SK-N-SH treated with all-trans-retinoic acid at 6 μM for 48 hours (cell line): ENCODE data around the gene NPC1L1.
A peak's percentile ranks its signal among the peaks of the same experiment; 100 is the strongest.

Experiments
- ATAC-seq: fragments of 200-7000 bp; cut with Tn5 transposase; 3 replicates; pipeline ENCODE4 v1.9.1; 2020; ENCODE audit warnings: mild to moderate bottlenecking, moderate library complexity
- BACH2 ChIP-seq: fragments of 250-450 bp; sonication (Bioruptor Pico); IDR thresholded peaks from 2 replicates; pipeline ENCODE4 v1.9.0; 2021; ENCODE audit warnings: mild to moderate bottlenecking, borderline replicate concordance
- CREB5 ChIP-seq: fragments of 250-450 bp; sonication (Bioruptor Pico); IDR thresholded peaks from 2 replicates; pipeline ENCODE4 v1.5.1; 2020; ENCODE audit warnings: low read depth, mild to moderate bottlenecking, moderate library complexity
- CSDC2 ChIP-seq: fragments of 250-450 bp; sonication (Bioruptor Pico); IDR thresholded peaks from 2 replicates; pipeline ENCODE4 v1.5.0; 2020; ENCODE audit warnings: mild to moderate bottlenecking, moderate library complexity
- ESRRG ChIP-seq: fragments of 250-450 bp; sonication (Bioruptor Pico); IDR thresholded peaks from 2 replicates; pipeline ENCODE4 v1.6.1; 2021; ENCODE audit warnings: mild to moderate bottlenecking
- GLIS3 ChIP-seq: fragments of 250-450 bp; sonication (Bioruptor Pico); IDR thresholded peaks from 2 replicates; pipeline ENCODE4 v1.5.0; 2020; ENCODE audit warnings: mild to moderate bottlenecking, moderate library complexity
- ISL1 ChIP-seq: fragments of 250-450 bp; sonication (Bioruptor Pico); IDR thresholded peaks from 2 replicates; pipeline ENCODE4 v2.1.2; 2022; ENCODE audit warnings: mild to moderate bottlenecking, moderate library complexity
- POU6F1 ChIP-seq: fragments of 250-450 bp; sonication (Bioruptor Pico); IDR thresholded peaks from 2 replicates; pipeline ENCODE4 v1.8.0; 2021; ENCODE audit warnings: low read depth, mild to moderate bottlenecking, moderate library complexity, borderline replicate concordance
- PPARA ChIP-seq: fragments of 250-450 bp; sonication (Bioruptor Pico); IDR thresholded peaks from 2 replicates; pipeline ENCODE4 v1.5.0; 2020; ENCODE audit warnings: mild to moderate bottlenecking, borderline replicate concordance
- RARB ChIP-seq: fragments of 250-450 bp; sonication (Bioruptor Pico); IDR thresholded peaks from 2 replicates; pipeline ENCODE4 v1.8.0; 2021; ENCODE audit warnings: mild to moderate bottlenecking, moderate library complexity
- SNAI2 ChIP-seq: fragments of 250-450 bp; sonication (Bioruptor Pico); IDR thresholded peaks from 2 replicates; pipeline ENCODE4 v1.5.0; 2020; ENCODE audit warnings: mild to moderate bottlenecking, moderate library complexity
- TCF4 ChIP-seq: fragments of 250-450 bp; sonication (Bioruptor Pico); IDR thresholded peaks from 2 replicates; pipeline ENCODE4 v1.8.0; 2021; ENCODE audit warnings: mild to moderate bottlenecking, moderate library complexity, borderline replicate concordance
- TOX ChIP-seq: fragments of 250-450 bp; sonication (Bioruptor Pico); IDR thresholded peaks from 2 replicates; pipeline ENCODE4 v1.8.0; 2021; ENCODE audit warnings: mild to moderate bottlenecking, moderate library complexity, borderline replicate concordance
- ZC3H10 ChIP-seq: fragments of 250-450 bp; sonication (Bioruptor Pico); IDR thresholded peaks from 2 replicates; pipeline ENCODE4 v1.5.1; 2021; ENCODE audit warnings: mild to moderate bottlenecking, moderate library complexity
- ZFP3 ChIP-seq: fragments of 250-450 bp; sonication (Bioruptor Pico); IDR thresholded peaks from 2 replicates; pipeline ENCODE4 v1.5.0; 2020; ENCODE audit warnings: mild to moderate bottlenecking, moderate library complexity
- ZFP30 ChIP-seq: fragments of 450-650 bp; formaldehyde crosslinking; IDR thresholded peaks from 2 replicates; pipeline ENCODE4 v1.5.0; 2022; ENCODE audit warnings: mild to moderate bottlenecking, moderate library complexity
- ZNF565 ChIP-seq: fragments of 450-650 bp; formaldehyde crosslinking; conservative IDR thresholded peaks from 2 replicates; pipeline ENCODE4 v1.5.0; 2020; ENCODE audit warnings: low read depth, mild to moderate bottlenecking, moderate library complexity
- ZNF8 ChIP-seq: fragments of 450-650 bp; formaldehyde crosslinking; IDR thresholded peaks from 2 replicates; pipeline ENCODE4 v1.5.0; 2020; ENCODE audit warnings: mild to moderate bottlenecking, moderate library complexity
- TF ChIP-seq, protein P1 (sequence below): fragments of 250-450 bp; sonication (Bioruptor Pico); IDR thresholded peaks from 2 replicates; pipeline ENCODE4 v1.5.0; 2020; ENCODE audit warnings: mild to moderate bottlenecking, moderate library complexity
- TF ChIP-seq, protein P2 (sequence below): fragments of 250-450 bp; sonication (Bioruptor Pico); IDR thresholded peaks from 2 replicates; pipeline ENCODE4 v1.8.0; 2020; ENCODE audit warnings: mild to moderate bottlenecking, moderate library complexity, borderline replicate concordance

NPC1L1 gene

DNA sequence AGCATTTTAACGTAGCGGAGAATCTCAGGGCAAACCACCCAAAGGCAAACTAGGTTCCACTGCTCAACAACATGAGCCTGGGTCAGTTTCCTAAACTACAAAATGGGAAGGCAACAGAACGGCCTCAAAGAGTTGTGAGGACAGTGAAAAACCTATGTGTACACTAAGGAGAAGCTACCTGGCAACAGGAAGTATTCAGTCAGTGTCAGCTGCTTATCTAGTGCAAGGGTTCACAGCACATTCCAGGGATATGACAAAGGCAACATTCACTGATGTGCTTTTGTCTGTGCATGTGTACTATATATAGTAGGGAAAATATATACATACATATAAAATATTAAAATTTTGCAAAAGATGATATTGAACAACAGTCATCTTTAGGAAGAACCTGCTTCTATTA, 67.8 kb downstream of the NPC1L1 start:
- no peak for TF ChIP-seq ZNF565
- TF ChIP-seq CREB5 (CRISPR knock-in tag): 0 out of 2 replicates have a peak, but pooled peaks have one; percentile 49
- no peak for TF ChIP-seq TCF4
- TF ChIP-seq, protein P1, sequence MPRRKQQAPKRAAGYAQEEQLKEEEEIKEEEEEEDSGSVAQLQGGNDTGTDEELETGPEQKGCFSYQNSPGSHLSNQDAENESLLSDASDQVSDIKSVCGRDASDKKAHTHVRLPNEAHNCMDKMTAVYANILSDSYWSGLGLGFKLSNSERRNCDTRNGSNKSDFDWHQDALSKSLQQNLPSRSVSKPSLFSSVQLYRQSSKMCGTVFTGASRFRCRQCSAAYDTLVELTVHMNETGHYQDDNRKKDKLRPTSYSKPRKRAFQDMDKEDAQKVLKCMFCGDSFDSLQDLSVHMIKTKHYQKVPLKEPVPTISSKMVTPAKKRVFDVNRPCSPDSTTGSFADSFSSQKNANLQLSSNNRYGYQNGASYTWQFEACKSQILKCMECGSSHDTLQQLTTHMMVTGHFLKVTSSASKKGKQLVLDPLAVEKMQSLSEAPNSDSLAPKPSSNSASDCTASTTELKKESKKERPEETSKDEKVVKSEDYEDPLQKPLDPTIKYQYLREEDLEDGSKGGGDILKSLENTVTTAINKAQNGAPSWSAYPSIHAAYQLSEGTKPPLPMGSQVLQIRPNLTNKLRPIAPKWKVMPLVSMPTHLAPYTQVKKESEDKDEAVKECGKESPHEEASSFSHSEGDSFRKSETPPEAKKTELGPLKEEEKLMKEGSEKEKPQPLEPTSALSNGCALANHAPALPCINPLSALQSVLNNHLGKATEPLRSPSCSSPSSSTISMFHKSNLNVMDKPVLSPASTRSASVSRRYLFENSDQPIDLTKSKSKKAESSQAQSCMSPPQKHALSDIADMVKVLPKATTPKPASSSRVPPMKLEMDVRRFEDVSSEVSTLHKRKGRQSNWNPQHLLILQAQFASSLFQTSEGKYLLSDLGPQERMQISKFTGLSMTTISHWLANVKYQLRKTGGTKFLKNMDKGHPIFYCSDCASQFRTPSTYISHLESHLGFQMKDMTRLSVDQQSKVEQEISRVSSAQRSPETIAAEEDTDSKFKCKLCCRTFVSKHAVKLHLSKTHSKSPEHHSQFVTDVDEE (CRISPR knock-in tag): no peak
- TF ChIP-seq, all 23 proteins: peak for 1
- ATAC-seq: peak; percentile 38

DNA sequence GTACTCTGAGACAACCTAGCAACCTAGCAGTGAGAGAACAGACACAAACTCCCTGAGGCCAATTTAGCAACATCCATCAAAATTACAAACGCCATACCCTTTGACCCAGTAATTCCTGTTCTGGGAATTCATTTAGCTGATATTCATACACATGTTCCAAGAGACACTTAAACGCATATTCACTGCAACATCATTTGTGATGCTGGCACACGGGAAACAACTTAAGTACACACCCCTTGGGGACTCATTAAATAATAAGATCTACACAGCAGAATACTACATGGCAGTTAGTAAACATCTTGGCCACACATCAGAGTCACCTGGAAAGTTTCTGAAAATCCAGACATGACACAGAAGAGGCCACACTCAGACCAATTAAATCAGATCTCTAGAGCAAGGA, 68.3 kb downstream of the NPC1L1 start:
- no peak for ATAC-seq
- no peak for TF ChIP-seq ZNF565
- no peak for TF ChIP-seq SNAI2 (CRISPR knock-in tag)
- no peak for TF ChIP-seq ZFP30 (CRISPR knock-in tag)
- no peak for TF ChIP-seq ESRRG (CRISPR knock-in tag)
- no peak for TF ChIP-seq ISL1 (CRISPR knock-in tag)
- no peak for TF ChIP-seq POU6F1
- no peak for TF ChIP-seq RARB
- no peak for TF ChIP-seq TCF4

DNA sequence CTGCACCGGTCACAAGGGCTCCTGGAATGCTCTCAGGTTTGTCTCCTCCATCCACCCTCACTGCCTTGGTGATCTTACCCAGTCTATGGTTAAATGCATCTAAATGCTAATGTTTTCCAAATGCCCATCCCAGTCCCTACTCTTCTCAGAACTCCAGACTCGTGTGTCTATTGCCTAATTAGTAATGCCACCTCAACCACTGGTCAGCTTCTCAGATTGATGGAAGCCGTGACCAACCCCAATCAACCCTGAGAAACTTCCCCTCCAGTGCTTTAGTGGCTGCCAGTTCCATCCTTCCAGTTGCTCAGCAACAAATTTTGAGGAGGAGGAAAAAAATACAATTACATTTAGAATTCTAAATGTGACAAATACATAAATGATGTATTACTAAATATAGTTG, 69.3 kb downstream of the NPC1L1 start:
- ATAC-seq: no peak
- TF ChIP-seq, protein P1 (CRISPR knock-in tag): no peak
- TF ChIP-seq GLIS3 (CRISPR knock-in tag) (no peak), ZNF8 (CRISPR knock-in tag) (no peak), ZNF565 (no peak), BACH2 (CRISPR knock-in tag) (no peak), CSDC2 (CRISPR knock-in tag) (no peak), ESRRG (CRISPR knock-in tag) (no peak), CREB5 (CRISPR knock-in tag) (no peak), POU6F1 (no peak), RARB (no peak), ZFP3 (CRISPR knock-in tag) (no peak), TCF4 (no peak), PPARA (CRISPR knock-in tag) (no peak), ZC3H10 (CRISPR knock-in tag) (no peak), SNAI2 (CRISPR knock-in tag) (no peak), TOX (CRISPR knock-in tag) (no peak)
- TF ChIP-seq, protein P2, sequence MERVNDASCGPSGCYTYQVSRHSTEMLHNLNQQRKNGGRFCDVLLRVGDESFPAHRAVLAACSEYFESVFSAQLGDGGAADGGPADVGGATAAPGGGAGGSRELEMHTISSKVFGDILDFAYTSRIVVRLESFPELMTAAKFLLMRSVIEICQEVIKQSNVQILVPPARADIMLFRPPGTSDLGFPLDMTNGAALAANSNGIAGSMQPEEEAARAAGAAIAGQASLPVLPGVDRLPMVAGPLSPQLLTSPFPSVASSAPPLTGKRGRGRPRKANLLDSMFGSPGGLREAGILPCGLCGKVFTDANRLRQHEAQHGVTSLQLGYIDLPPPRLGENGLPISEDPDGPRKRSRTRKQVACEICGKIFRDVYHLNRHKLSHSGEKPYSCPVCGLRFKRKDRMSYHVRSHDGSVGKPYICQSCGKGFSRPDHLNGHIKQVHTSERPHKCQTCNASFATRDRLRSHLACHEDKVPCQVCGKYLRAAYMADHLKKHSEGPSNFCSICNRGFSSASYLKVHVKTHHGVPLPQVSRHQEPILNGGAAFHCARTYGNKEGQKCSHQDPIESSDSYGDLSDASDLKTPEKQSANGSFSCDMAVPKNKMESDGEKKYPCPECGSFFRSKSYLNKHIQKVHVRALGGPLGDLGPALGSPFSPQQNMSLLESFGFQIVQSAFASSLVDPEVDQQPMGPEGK (CRISPR knock-in tag): no peak
